Stomach (tissue), 9 donors: ENCODE data around the gene TLR9. TPM values are rescaled to one million over a fixed set of nuclear protein-coding genes. Genes with fewer than 3 reads are reported as not detected.

Source experiments
- DNase-seq, 2 donors: peaks; one replicate each; pipeline versions ENCODE4 v3.0.0 to v3.0.0-alpha.2; 2013 to 2019
- H3K27ac ChIP-seq, 5 donors: fragments of 200-600 bp in 4 of 5; sonication (generic) in 4 of 5; one replicate each; pipeline ENCODE4 v1.5.1; 2013 to 2019; ENCODE audit warnings: mild to moderate bottlenecking in 1 of 5, moderate library complexity in 1 of 5
- H3K27me3 ChIP-seq, 3 donors: fragments of 200-600 bp; sonication (generic); one replicate each; pipeline ENCODE4 v1.5.1; 2017 to 2019; ENCODE audit warnings: mixed run types in 1 of 3
- H3K36me3 ChIP-seq, 4 donors: fragments of 200-600 bp; sonication (generic); 1 replicate in 3 of 4; 2 replicates in 1 of 4; pipeline ENCODE4 v1.5.1; 2016 to 2019
- H3K4me1 ChIP-seq, 4 donors: fragments of 200-600 bp; sonication (generic); one replicate each; pipeline ENCODE4 v1.5.1; 2016 to 2019
- H3K4me3 ChIP-seq, 4 donors: fragments of 200-600 bp; sonication (generic) in 3 of 4; one replicate each; pipeline ENCODE4 v1.5.1; 2016 to 2019; ENCODE audit warnings: mild to moderate bottlenecking in 1 of 4
- H3K9me3 ChIP-seq, 4 donors: fragments of 200-600 bp; sonication (generic); one replicate each; pipeline ENCODE4 v1.5.1; 2016 to 2019
- CTCF ChIP-seq, 7 experiments: fragments of 450-650 bp in 4 of 7; fragments of 200-600 bp in 3 of 7; sonication (generic) in 3 of 7; IDR thresholded peaks; one replicate each; pipeline ENCODE4 v1.5.1; 2016 to 2019; ENCODE audit warnings: antibody characterized with exemption in 7 of 7, control low read depth in 2 of 7, mild to moderate bottlenecking in 1 of 7
- EP300 ChIP-seq: sonication (generic); formaldehyde crosslinking; IDR thresholded peaks from one replicate; pipeline ENCODE4 v1.6.1; 2017; ENCODE audit warnings: antibody characterized with exemption
- POLR2A ChIP-seq, 4 donors: fragments of 450-650 bp; IDR thresholded peaks; one replicate each; pipeline ENCODE4 v1.6.1; 2016; ENCODE audit warnings: antibody characterized with exemption in 4 of 4, control low read depth in 2 of 4, mild to moderate bottlenecking in 1 of 4, moderate library complexity in 1 of 4
- POLR2AphosphoS5 ChIP-seq, 3 donors: sonication (generic); formaldehyde crosslinking; IDR thresholded peaks; one replicate each; pipeline ENCODE4 v1.6.1; 2016; ENCODE audit warnings: antibody characterized with exemption in 3 of 3
- WGBS, 5 donors: extraction: QIAGEN DNeasy Blood & Tissue Kit in 3 of 5; methylation state at CpG; one replicate each; pipeline versions ENCODE4 v1.1.5 to v1.1.7; 2013 to 2018; 5-methylcytosine and 5-hydroxymethylcytosine counted together
- intact Hi-C: fragments of 100-400 bp; cut with DNase I; formaldehyde crosslinking; loops from one replicate; pipeline ENCODE4 v1.15.1; 2023; ENCODE audit warnings: low total_unique reads
- polyA plus RNA-seq, 3 donors: library from polyadenylated mRNA; stranded (reverse); fragments of 200-250 nt; gene quantifications; one replicate each; pipeline ENCODE4 v1.2.3, GENCODE V29; 2013
- small RNA-seq, 4 donors: library from RNA; depleted of rRNA; stranded (forward); fragments of <200 nt; gene quantifications; one replicate each; pipeline ENCODE3, GENCODE V24; 2016
- total RNA-seq, 5 donors: library from RNA; depleted of rRNA; stranded (reverse); fragments of >200 nt; gene quantifications; one replicate each; pipeline versions ENCODE4 v1.1.0 to v1.2.3, GENCODE V29; 2014 to 2016
- donor health status: healthy with polysubstance abuse.
- donor health status: Bipolar disorder and iron deficiency.
- donor health status: healthy.

Gene TLR9
- total and polyA plus RNA-seq, 8 donors: 0.18 TPM; not detected in 7

- no peaks in the 10 kb centered on the region for H3K9me3 ChIP-seq
- 88 to 100% (median 93%) methylated on average over 3 to 5 of the region's 5 CpGs for WGBS, 5 donors
- no peaks in the 10 kb centered on the region for H3K36me3 ChIP-seq
- no peaks in the 10 kb centered on the region for H3K27me3 ChIP-seq
- H3K4me1 ChIP-seq: peaks cover 0 to 11% (median 7%) of the 10 kb centered on the region in 4 donors
- no peak overlapping the region for H3K27ac ChIP-seq
- DNase-seq: no peak
- TF ChIP-seq POLR2A (IDR thresholded peaks at IDR 0.05) (no peak), EP300 (no peak), POLR2AphosphoS5 (IDR thresholded peaks at IDR 0.05) (no peak), CTCF (IDR thresholded peaks at IDR 0.05) (no peak)
- intact Hi-C loops: no loop called here
- no peak overlapping the region for H3K4me3 ChIP-seq
Measured at GRCh38 chr3:52172262-52172757, 53.1 kb downstream of the TLR9 start.

- DNase-seq: no peak
- WGBS, 5 donors: 68 to 85% (median 79%) methylated on average over 3 of the region's 3 CpGs
- intact Hi-C loops: no loop called here
Measured at GRCh38 chr3:52171514-52172261, 53.8 kb downstream of the TLR9 start.

More at GRCh38 chr3:52171514-52172261, 53.8 kb downstream of the TLR9 start:
- H3K27ac ChIP-seq: no peak overlapping the region
- H3K4me1 ChIP-seq: peaks cover 0 to 5% (median 2%) of the 10 kb centered on the region in 4 donors
- H3K27me3 ChIP-seq: no peaks in the 10 kb centered on the region
- no peaks in the 10 kb centered on the region for H3K9me3 ChIP-seq
- no peak for TF ChIP-seq POLR2A (IDR thresholded peaks at IDR 0.05)
- no peak for TF ChIP-seq CTCF (IDR thresholded peaks at IDR 0.05)
- no peak for TF ChIP-seq EP300
- TF ChIP-seq POLR2AphosphoS5 (IDR thresholded peaks at IDR 0.05): no peak
- no peaks in the 10 kb centered on the region for H3K36me3 ChIP-seq
- H3K4me3 ChIP-seq: no peak overlapping the region

Small RNA genes lying within 50 kb of the gene (small RNA-seq; reads per million reads assigned to genes)
- gene MIRLET7G: 1,352 to 2,970 (median 1,766) reads per million in 4 donors

Other genes with a start within 250 kb of the TLR9 start
- gene ACY1, start 242.1 kb downstream of the TLR9 start, total RNA-seq: 10 to 100 TPM in 3 of 5 donors, 1 to 10 TPM in 1, not detected in 1; 8.0 to 42.6 (median 31.5) TPM
- 10 to 100 TPM; 32.9 to 60.6 (median 41.9) TPM for gene ACY1, start 242.1 kb downstream of the TLR9 start, polyA plus RNA-seq
- gene RPL29, start 229.8 kb downstream of the TLR9 start, total RNA-seq: 1,000 to 10,000 TPM in 1 of 5 donors, 100 to 1,000 TPM in 4; 144 to 1,657 (median 865) TPM
- 1,000 to 10,000 TPM; 2,501 to 3,071 (median 2,933) TPM for gene RPL29, start 229.8 kb downstream of the TLR9 start, polyA plus RNA-seq
- 10 to 100 TPM in 1 of 5 donors, 1 to 10 TPM in 3, under 1 TPM in 1; 0.58 to 23.7 (median 4.6) TPM for gene DUSP7, start 169.1 kb downstream of the TLR9 start, total RNA-seq
- gene DUSP7, start 169.1 kb downstream of the TLR9 start, polyA plus RNA-seq: 10 to 100 TPM in 1 of 3 donors, 1 to 10 TPM in 2; 4.9 to 11.2 (median 5.1) TPM
- gene POC1A, start 71.2 kb downstream of the TLR9 start, total RNA-seq: 10 to 100 TPM in 1 of 5 donors, 1 to 10 TPM in 3, not detected in 1; 1.8 to 23.2 (median 3.5) TPM
- gene POC1A, start 71.2 kb downstream of the TLR9 start, polyA plus RNA-seq: 1 to 10 TPM; 3.0 to 4.4 (median 3.5) TPM
- 10 to 100 TPM; 19.6 to 75.3 (median 33.4) TPM for gene ALAS1, start 27.5 kb downstream of the TLR9 start, total RNA-seq
- gene ALAS1, start 27.5 kb downstream of the TLR9 start, polyA plus RNA-seq: 10 to 100 TPM; 35.6 to 59.1 (median 42.7) TPM
- 100 to 1,000 TPM in 1 of 5 donors, 10 to 100 TPM in 4; 18.7 to 237 (median 39.1) TPM for gene TWF2, start 13.5 kb upstream of the TLR9 start, total RNA-seq
- gene TWF2, start 13.5 kb upstream of the TLR9 start, polyA plus RNA-seq: 10 to 100 TPM; 37.5 to 58.7 (median 40.8) TPM
- 10 to 100 TPM in 3 of 5 donors, 1 to 10 TPM in 2; 7.9 to 44.9 (median 11.0) TPM for gene PPM1M, start 20.1 kb upstream of the TLR9 start, total RNA-seq
- 10 to 100 TPM; 16.4 to 25.7 (median 19.8) TPM for gene PPM1M, start 20.1 kb upstream of the TLR9 start, polyA plus RNA-seq
- gene WDR82, start 53.0 kb upstream of the TLR9 start, total RNA-seq: 10 to 100 TPM in 4 of 5 donors, 1 to 10 TPM in 1; 8.2 to 64.8 (median 30.4) TPM
- gene WDR82, start 53.0 kb upstream of the TLR9 start, polyA plus RNA-seq: 10 to 100 TPM; 20.6 to 28.7 (median 28.0) TPM
- 10 to 100 TPM; 16.7 to 55.0 (median 19.2) TPM for gene GLYCTK, start 62.2 kb upstream of the TLR9 start, total RNA-seq
- 10 to 100 TPM in 2 of 3 donors, 1 to 10 TPM in 1; 9.1 to 26.9 (median 14.6) TPM for gene GLYCTK, start 62.2 kb upstream of the TLR9 start, polyA plus RNA-seq
- 10 to 100 TPM in 4 of 5 donors, 1 to 10 TPM in 1; 6.1 to 57.6 (median 22.2) TPM for gene DNAH1, start 90.7 kb upstream of the TLR9 start, total RNA-seq
- gene DNAH1, start 90.7 kb upstream of the TLR9 start, polyA plus RNA-seq: 1 to 10 TPM; 1.9 to 3.4 (median 3.0) TPM
- 100 to 1,000 TPM in 1 of 5 donors, 10 to 100 TPM in 4; 49.4 to 137 (median 66.8) TPM for gene BAP1, start 184.4 kb upstream of the TLR9 start, total RNA-seq
- 10 to 100 TPM; 50.3 to 68.1 (median 52.4) TPM for gene BAP1, start 184.4 kb upstream of the TLR9 start, polyA plus RNA-seq
- gene PHF7, start 185.0 kb upstream of the TLR9 start, total RNA-seq: 10 to 100 TPM; 11.4 to 53.3 (median 15.2) TPM
- 10 to 100 TPM in 1 of 3 donors, 1 to 10 TPM in 2; 3.7 to 10.2 (median 4.1) TPM for gene PHF7, start 185.0 kb upstream of the TLR9 start, polyA plus RNA-seq
- 1 to 10 TPM in 3 of 5 donors, under 1 TPM in 2; under 0.01 to 9.6 (median 1.7) TPM for gene SEMA3G, start 219.5 kb upstream of the TLR9 start, total RNA-seq
- 1 to 10 TPM; 1.4 to 2.3 (median 1.9) TPM for gene SEMA3G, start 219.5 kb upstream of the TLR9 start, polyA plus RNA-seq
- 1 to 10 TPM in 2 of 5 donors, not detected in 3; 3.1 to 6.5 TPM for gene TNNC1, start 228.4 kb upstream of the TLR9 start, total RNA-seq
- gene TNNC1, start 228.4 kb upstream of the TLR9 start, polyA plus RNA-seq: 10 to 100 TPM in 2 of 3 donors, 1 to 10 TPM in 1; 4.9 to 41.1 (median 20.3) TPM
- 100 to 1,000 TPM in 3 of 5 donors, 10 to 100 TPM in 2; 68.5 to 456 (median 147) TPM for gene NISCH, start 230.0 kb upstream of the TLR9 start, total RNA-seq
- 10 to 100 TPM; 18.3 to 36.4 (median 19.9) TPM for gene NISCH, start 230.0 kb upstream of the TLR9 start, polyA plus RNA-seq